Caco-2 (cell line): Measurements from ENCODE around the gene CAMKK2. TPM values are rescaled to one million over a fixed set of nuclear protein-coding genes. Genes with fewer than 3 reads are reported as not detected.

ENCODE experiments used
- BruUV-seq: library from RNA; stranded (reverse); fragments of 400-500 nt; replicated peaks from 2 replicates; lab custom pipeline; 2021; lab: Mats Ljungman, UMichigan
- CTCF ChIA-PET: fragments of 300-600 bp; sonication (Branson Sonifier 250); formaldehyde crosslinking; loops from one replicate; lab custom pipeline; 2022; ENCODE audit warnings: antibody characterized with exemption; lab: Charles Lee
- POLR2A ChIA-PET: fragments of 300-600 bp; sonication (Branson Sonifier 250); formaldehyde crosslinking; loops from one replicate; lab custom pipeline; 2022; ENCODE audit warnings: antibody characterized with exemption; lab: Charles Lee
- DNase-seq, 2 experiments: peaks; one replicate each; pipeline versions ENCODE4 v3.0.0 to v3.0.0-alpha.2; 2020 to 2022
- H3K27me3 ChIP-seq: replicated peaks from 2 replicates; pipeline ENCODE4 v1.6.0; 2011; ENCODE audit warnings: low read length; ENCODE audit not compliant: control insufficient read depth, insufficient read depth
- H3K36me3 ChIP-seq: 2 replicates; pipeline ENCODE4 v1.5.1; 2011; ENCODE audit warnings: low read length; ENCODE audit not compliant: control insufficient read depth, insufficient read depth
- H3K4me1 ChIP-seq: fragments of 250-450 bp; sonication (Bioruptor Pico); 2 replicates; pipeline ENCODE4 v1.5.1; 2020; ENCODE audit warnings: mild to moderate bottlenecking
- H3K4me3 ChIP-seq: 2 replicates; pipeline ENCODE4 v1.5.1; 2011; ENCODE audit warnings: low read depth, mild to moderate bottlenecking, control low read depth, low read length
- H3K9me3 ChIP-seq: fragments of 250-450 bp; sonication (Bioruptor Pico); 2 replicates; pipeline ENCODE4 v1.5.1; 2020; ENCODE audit warnings: mild to moderate bottlenecking, moderate library complexity
- H3K27ac Mint-ChIP-seq: one replicate; pipeline ENCODE4 v1.8.0; 2022; ENCODE audit warnings: mixed read lengths; ENCODE audit not compliant: unreplicated experiment
- H3K27me3 Mint-ChIP-seq: one replicate; pipeline ENCODE4 v1.8.0; 2022; ENCODE audit warnings: mixed read lengths; ENCODE audit not compliant: insufficient read depth, unreplicated experiment
- H3K36me3 Mint-ChIP-seq: one replicate; pipeline ENCODE4 v1.8.0; 2022; ENCODE audit warnings: mild to moderate bottlenecking, mixed read lengths; ENCODE audit not compliant: insufficient read depth, unreplicated experiment
- H3K4me1 Mint-ChIP-seq: one replicate; pipeline ENCODE4 v1.8.0; 2022; ENCODE audit warnings: low read depth, mixed read lengths; ENCODE audit not compliant: unreplicated experiment
- H3K4me3 Mint-ChIP-seq: one replicate; pipeline ENCODE4 v1.8.0; 2022; ENCODE audit warnings: mild to moderate bottlenecking, moderate library complexity, mixed read lengths; ENCODE audit not compliant: unreplicated experiment
- H3K9me3 Mint-ChIP-seq: one replicate; pipeline ENCODE4 v1.8.0; 2022; ENCODE audit warnings: mixed read lengths; ENCODE audit not compliant: unreplicated experiment
- intact Hi-C: fragments of 100-400 bp; cut with micrococcal nuclease; formaldehyde crosslinking; loops from one replicate; pipeline ENCODE4 v1.10.0; 2022; ENCODE audit not compliant: unreplicated experiment
- total RNA-seq: library from RNA; stranded (reverse); gene quantifications from 2 replicates; pipeline ENCODE4 v1.2.3, GENCODE V29; 2022
- TF ChIP-seq, protein P1 (sequence below), 2 experiments: fragments of 200-600 bp in 1 of 2; IDR thresholded peaks; 1 replicate in 1 of 2; 2 replicates in 1 of 2; pipeline versions ENCODE4 v1.5.1 to v1.8.0; 2011 to 2022; ENCODE audit warnings: antibody characterized with exemption in 1 of 2, control low read depth in 1 of 2, inconsistent platforms in 1 of 2, low read depth in 1 of 2, low read length in 1 of 2, mild to moderate bottlenecking in 1 of 2, moderate library complexity in 1 of 2; ENCODE audit not compliant: insufficient read depth in 1 of 2, severe bottlenecking in 1 of 2, unreplicated experiment in 1 of 2

CAMKK2 gene
- total RNA-seq, 1 experiment from 2014 or later, result 31.0 TPM

DNA sequence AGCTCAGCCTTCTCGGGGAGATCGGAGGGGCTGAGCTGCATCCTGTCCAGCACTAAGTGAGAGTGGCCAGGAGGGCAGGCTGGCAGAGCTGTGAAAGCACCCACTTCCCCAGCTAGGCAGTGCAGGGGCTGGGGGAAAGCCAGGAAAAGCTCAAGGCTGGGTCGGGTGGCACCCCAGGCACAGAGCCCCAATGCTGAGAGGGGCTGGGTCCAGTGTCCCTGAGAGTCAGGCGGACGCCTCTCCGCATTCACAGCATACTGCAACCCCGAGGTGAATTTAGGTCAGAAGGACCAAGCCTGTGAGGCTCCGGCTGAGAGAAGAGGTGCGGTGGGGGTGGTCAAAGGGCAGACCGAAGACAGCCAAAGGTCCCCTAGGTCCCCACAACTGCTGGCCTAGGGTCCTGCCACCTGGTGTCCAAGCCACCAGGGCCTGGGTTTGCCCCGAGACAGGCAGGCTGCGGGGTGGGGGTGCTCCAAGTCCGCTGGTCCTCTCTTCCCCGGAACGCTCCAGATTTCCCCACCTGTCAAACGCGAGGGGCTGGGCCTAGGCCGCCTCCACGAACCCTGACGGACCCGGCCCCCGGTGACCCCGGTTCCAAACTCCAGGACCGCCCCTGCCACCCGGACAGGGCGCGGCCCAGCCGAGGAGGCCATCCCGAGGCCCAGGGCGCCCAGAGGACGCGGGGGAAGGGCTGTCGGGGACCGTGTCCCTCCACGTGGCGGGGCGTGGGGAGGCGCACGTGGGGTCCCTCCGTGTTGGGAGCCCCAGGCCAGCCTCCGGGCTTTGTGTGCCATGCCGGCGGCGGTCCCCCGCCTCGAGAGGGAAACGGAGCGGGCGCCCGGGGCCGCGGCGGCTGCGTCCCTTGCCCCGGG, 527 bp downstream of the CAMKK2 start:
- Mint-ChIP-seq H3K9me3 (no peaks in the 10 kb centered on the region), H3K4me3 (peak overlapping the region; percentile 79), H3K4me1 (no peaks in the 10 kb centered on the region), H3K27me3 (no peaks in the 10 kb centered on the region), H3K36me3 (peaks cover 8% of the 10 kb centered on the region), H3K27ac (peak overlapping the region; percentile 72)
- CTCF ChIA-PET, result interaction anchor here (0.6 to 1.0 kb wide), 4 partner anchors 39 to 1221 kb away, joined by 3 to 6 read pairs (median 4); no protein-coding TSS in a partner anchor
- TF ChIP-seq, protein P1, sequence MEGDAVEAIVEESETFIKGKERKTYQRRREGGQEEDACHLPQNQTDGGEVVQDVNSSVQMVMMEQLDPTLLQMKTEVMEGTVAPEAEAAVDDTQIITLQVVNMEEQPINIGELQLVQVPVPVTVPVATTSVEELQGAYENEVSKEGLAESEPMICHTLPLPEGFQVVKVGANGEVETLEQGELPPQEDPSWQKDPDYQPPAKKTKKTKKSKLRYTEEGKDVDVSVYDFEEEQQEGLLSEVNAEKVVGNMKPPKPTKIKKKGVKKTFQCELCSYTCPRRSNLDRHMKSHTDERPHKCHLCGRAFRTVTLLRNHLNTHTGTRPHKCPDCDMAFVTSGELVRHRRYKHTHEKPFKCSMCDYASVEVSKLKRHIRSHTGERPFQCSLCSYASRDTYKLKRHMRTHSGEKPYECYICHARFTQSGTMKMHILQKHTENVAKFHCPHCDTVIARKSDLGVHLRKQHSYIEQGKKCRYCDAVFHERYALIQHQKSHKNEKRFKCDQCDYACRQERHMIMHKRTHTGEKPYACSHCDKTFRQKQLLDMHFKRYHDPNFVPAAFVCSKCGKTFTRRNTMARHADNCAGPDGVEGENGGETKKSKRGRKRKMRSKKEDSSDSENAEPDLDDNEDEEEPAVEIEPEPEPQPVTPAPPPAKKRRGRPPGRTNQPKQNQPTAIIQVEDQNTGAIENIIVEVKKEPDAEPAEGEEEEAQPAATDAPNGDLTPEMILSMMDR (IDR thresholded peaks at IDR 0.05; ENCODE audit: insufficient read depth in 1 of 2, low read depth in 1 of 2, low read length in 1 of 2, severe bottlenecking in 1 of 2, unreplicated experiment in 1 of 2), result no peak
- intact Hi-C loops, result loop anchor here (2.0 kb wide), 1 partner anchor 69 kb away; no protein-coding TSS in a partner anchor
- Histone ChIP-seq H3K36me3 (no peaks in the 10 kb centered on the region), H3K4me3 (peak overlapping the region; percentile 95), H3K27me3 (no peaks in the 10 kb centered on the region), H3K4me1 (no peaks in the 10 kb centered on the region), H3K9me3 (no peaks in the 10 kb centered on the region)
- POLR2A ChIA-PET, result interaction anchor here (0.5 to 1.0 kb wide), 8 partner anchors 28 to 604 kb away, joined by 3 to 9 read pairs (median 4); no protein-coding TSS in a partner anchor
- peak; percentile 60 to 69 for DNase-seq
- BruUV-seq, result no TSS peak

DNA sequence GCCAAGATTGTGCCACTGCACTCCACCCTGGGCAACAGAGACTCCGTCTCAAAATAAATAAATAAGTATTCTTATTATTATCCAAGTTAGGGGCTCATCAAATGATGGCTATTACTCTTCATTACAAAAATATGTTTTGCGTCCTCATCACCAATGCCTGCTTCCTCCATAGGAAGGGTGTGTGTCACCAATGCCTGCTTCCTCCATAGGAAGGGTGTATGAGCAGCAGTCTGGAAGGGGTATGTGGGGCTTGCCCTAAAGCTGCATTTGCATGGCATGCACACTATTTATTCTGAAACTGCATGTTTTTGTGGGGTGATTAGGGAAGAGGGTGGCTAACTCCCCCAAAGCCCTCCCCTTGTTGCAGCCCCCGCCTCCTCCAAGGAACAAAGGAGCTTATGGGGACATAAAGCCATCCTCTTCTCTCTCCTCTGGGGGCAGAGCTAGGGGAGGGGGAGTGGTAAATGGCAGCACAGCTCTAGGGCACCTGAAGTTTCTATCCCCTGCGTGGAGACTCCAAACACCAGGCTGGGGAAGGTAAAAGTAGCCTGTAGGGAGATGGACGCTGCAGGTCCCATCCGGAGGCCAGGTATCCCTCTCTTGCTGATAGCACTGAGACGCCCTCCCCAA, 1.3 kb downstream of the CAMKK2 start:
- Histone ChIP-seq H3K27me3 (no peaks in the 10 kb centered on the region), H3K9me3 (no peaks in the 10 kb centered on the region), H3K36me3 (no peaks in the 10 kb centered on the region), H3K4me3 (peak overlapping the region; percentile 95), H3K4me1 (no peaks in the 10 kb centered on the region)
- no peaks in the 10 kb centered on the region for H3K4me1 Mint-ChIP-seq
- H3K4me3 Mint-ChIP-seq, result peak overlapping the region; percentile 79
- peak overlapping the region; percentile 72 for H3K27ac Mint-ChIP-seq
- POLR2A ChIA-PET, result interaction anchor here (1.0 kb wide), 1 partner anchor 193 kb away, joined by 6 read pairs; no protein-coding TSS in a partner anchor
- TF ChIP-seq, protein P1 (IDR thresholded peaks at IDR 0.05; ENCODE audit: insufficient read depth in 1 of 2, low read depth in 1 of 2, low read length in 1 of 2, severe bottlenecking in 1 of 2, unreplicated experiment in 1 of 2), result no peak
- BruUV-seq, result no TSS peak
- no peaks in the 10 kb centered on the region for H3K27me3 Mint-ChIP-seq
- peaks cover 8% of the 10 kb centered on the region for H3K36me3 Mint-ChIP-seq
- CTCF ChIA-PET, result interaction anchor here (0.6 to 1.0 kb wide), 2 partner anchors 40 to 89 kb away, joined by 3 to 6 read pairs; no protein-coding TSS in a partner anchor
- DNase-seq, result no peak
- H3K9me3 Mint-ChIP-seq, result no peaks in the 10 kb centered on the region
- intact Hi-C loops, result no loop called here

DNA sequence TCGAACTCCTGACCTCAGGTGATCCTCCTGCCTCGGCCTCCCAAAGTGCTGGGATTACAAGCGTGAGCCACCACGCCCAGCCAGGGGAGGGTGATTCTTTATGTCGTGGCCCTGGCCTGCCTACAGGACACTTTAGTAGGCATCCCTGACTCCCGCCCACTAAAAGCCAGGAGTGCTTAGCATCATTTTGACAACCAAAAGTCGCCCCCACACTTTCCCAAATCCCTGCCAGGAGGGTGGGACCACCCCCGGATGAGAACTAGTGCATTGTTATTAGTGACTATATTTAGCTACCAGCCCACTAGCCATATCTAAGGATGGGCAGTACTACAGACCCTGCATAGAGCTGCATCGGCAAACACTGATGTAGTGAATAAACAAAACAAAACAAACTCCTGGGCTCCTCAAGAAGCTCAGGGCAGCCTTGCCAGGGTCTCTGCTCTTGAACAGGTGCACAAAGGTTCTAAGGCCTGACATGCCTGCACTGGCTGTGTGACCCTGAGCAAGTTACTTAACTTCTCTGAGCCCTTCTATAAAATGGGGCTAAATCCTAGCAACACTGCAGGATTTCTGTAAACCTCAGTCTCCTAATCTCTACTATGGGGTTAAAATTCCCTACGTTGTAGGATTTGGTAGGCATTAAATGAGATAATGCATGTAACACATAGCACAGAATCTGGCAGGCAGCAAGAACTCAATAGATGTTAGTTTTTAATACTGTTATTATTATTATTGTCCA, 2.2 kb downstream of the CAMKK2 start:
- Mint-ChIP-seq H3K4me1 (no peaks in the 10 kb centered on the region), H3K36me3 (peaks cover 8% of the 10 kb centered on the region), H3K27me3 (no peaks in the 10 kb centered on the region), H3K27ac (no peak overlapping the region), H3K4me3 (no peak overlapping the region), H3K9me3 (no peaks in the 10 kb centered on the region)
- Histone ChIP-seq H3K4me3 (no peak overlapping the region), H3K27me3 (no peaks in the 10 kb centered on the region), H3K36me3 (no peaks in the 10 kb centered on the region), H3K9me3 (no peaks in the 10 kb centered on the region), H3K4me1 (no peaks in the 10 kb centered on the region)
- ChIA-PET CTCF (no interaction called here), POLR2A (no interaction called here)
- BruUV-seq, result TSS peak; percentile 26
- intact Hi-C loops, result no loop called here
- TF ChIP-seq, protein P1 (IDR thresholded peaks at IDR 0.05; ENCODE audit: insufficient read depth in 1 of 2, low read depth in 1 of 2, low read length in 1 of 2, severe bottlenecking in 1 of 2, unreplicated experiment in 1 of 2), result no peak
- DNase-seq, result no peak
